GM12891 (cell line): ENCODE results near the gene SND1.

Source experiments
- POLR2A ChIP-seq: IDR thresholded peaks from 2 replicates; pipeline ENCODE4 v1.6.1; 2011; ENCODE audit warnings: low read depth, low read length, control low read depth
- POLR2AphosphoS5 ChIP-seq: IDR thresholded peaks from 2 replicates; pipeline ENCODE4 v1.6.1; 2011; ENCODE audit warnings: low read depth, low read length, control low read depth
- SPI1 ChIP-seq: IDR thresholded peaks from 2 replicates; pipeline ENCODE4 v1.6.1; 2011; ENCODE audit warnings: low read depth, low read length, control low read depth
- TAF1 ChIP-seq: IDR thresholded peaks from 2 replicates; pipeline ENCODE4 v1.6.1; 2011; ENCODE audit warnings: low read depth, low read length, control low read depth

DNA sequence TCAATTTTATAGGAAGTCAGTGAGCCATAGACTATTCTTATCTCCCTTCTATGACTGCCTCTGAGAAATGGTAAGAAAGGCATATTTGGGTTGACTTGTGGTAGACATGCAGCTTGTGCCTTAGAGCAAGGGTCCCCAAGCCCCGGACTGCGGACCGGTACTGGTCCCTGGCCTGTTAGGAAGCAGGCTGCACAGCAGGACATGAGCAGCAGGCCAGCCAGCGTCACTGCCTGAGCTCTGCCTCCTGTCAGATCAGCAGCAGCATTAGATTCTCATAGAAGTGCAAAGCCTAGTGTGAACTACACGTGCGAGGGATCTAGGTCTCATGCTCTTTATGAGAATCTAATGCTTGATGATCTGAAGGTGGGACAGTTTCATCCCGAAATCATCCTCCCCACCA is 180.6 kb downstream of the SND1 start:
- TF ChIP-seq TAF1 (no peak), POLR2A (no peak), SPI1 (no peak), POLR2AphosphoS5 (no peak)
